ENCODE measurements around the gene TRAPPC3. TPM values are rescaled to one million over a fixed set of nuclear protein-coding genes. Genes with fewer than 3 reads are reported as not detected.

TRAPPC3 gene
- total and polyA plus RNA-seq, 7 donors, result 34.8 to 91.8 (median 43.8) TPM

- intact Hi-C loops (cut with DNase I), result loop anchor here (5.0 to 10.0 kb wide), 5 partner anchors 41 to 329 kb away; no protein-coding TSS in a partner anchor
- ATAC-seq, result no peak
- H3K27ac ChIP-seq, result no peak overlapping the region
Measured at GRCh38 chr1:36095760-36096405, 53.4 kb downstream of the TRAPPC3 start.

DNA sequence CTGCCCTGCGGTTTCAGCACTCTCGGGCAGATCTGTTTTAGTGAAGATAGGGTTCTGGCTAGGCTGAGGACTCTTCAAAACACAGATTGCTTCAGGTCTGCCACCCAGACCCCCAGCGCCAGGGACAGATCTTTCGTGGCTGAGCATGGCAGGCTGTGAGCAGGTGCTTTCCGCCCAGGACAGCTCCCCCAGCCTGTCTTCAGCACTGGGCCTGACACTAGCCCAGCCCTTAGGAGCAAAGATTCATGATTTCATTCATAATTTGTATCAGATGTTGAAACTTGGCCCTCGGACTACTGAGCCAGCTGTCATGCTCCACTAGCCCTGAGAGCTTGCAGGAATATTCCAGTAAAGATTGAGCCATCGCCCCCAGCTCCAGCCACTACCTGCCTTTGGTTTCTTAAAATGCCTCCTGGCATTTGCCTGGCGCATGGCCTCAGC lies 54.6 kb downstream of the TRAPPC3 start:
- Histone ChIP-seq H3K4me3 (no peak overlapping the region), H3K27ac (no peak overlapping the region), H3K4me1 (peaks cover 16% of the 10 kb centered on the region), H3K27me3 (ENCODE audit: insufficient read depth in 3 of 3, low read length in 2 of 3) (no peaks in the 10 kb centered on the region), H3K9me3 (no peaks in the 10 kb centered on the region), H3K36me3 (ENCODE audit: insufficient read depth in 1 of 2, low read depth in 1 of 2) (peaks cover 4 to 61% of the 10 kb centered on the region in 2 donors)
- 62 to 72% (median 64%) methylated on average over 8 of the region's 8 CpGs for WGBS, 3 donors
- peak in 1 of 4 donors; percentile 8 for ATAC-seq
- no peak for TF ChIP-seq CTCF (IDR thresholded peaks at IDR 0.05)
- peak in 1 of 2 donors; percentile 46 for DNase-seq
- intact Hi-C loops (cut with DNase I), result loop anchor here (5.0 to 10.0 kb wide), 5 partner anchors 43 to 330 kb away; no protein-coding TSS in a partner anchor

More at GRCh38 chr1:36095760-36096405, 53.4 kb downstream of the TRAPPC3 start:
- TF ChIP-seq CTCF (IDR thresholded peaks at IDR 0.05), result no peak
- WGBS, 3 donors, result 63 to 72% (median 68%) methylated on average over 13 to 15 of the region's 15 CpGs
- Histone ChIP-seq H3K9me3 (no peaks in the 10 kb centered on the region), H3K36me3 (ENCODE audit: insufficient read depth in 1 of 2, low read depth in 1 of 2) (peaks cover 4 to 57% of the 10 kb centered on the region in 2 donors), H3K4me3 (no peak overlapping the region), H3K4me1 (peaks cover 6% of the 10 kb centered on the region), H3K27me3 (ENCODE audit: insufficient read depth in 3 of 3, low read length in 2 of 3) (no peaks in the 10 kb centered on the region)
- DNase-seq, result no peak

- no peak overlapping the region for H3K27ac ChIP-seq
- no peak overlapping the region for H3K4me3 ChIP-seq
- DNase-seq (no peak), ATAC-seq (no peak)
- no peak for TF ChIP-seq CTCF (IDR thresholded peaks at IDR 0.05)
- peaks cover 19% of the 10 kb centered on the region for H3K4me1 ChIP-seq
- H3K36me3 ChIP-seq (ENCODE audit: insufficient read depth in 1 of 2, low read depth in 1 of 2), result peaks cover 4 to 61% of the 10 kb centered on the region in 2 donors
- H3K9me3 ChIP-seq, result no peaks in the 10 kb centered on the region
- no peaks in the 10 kb centered on the region for H3K27me3 ChIP-seq (ENCODE audit: insufficient read depth in 3 of 3, low read length in 2 of 3)
- WGBS, 3 donors, result 51 to 64% (median 56%) methylated on average over 3 of the region's 3 CpGs
- intact Hi-C loops (cut with DNase I), result loop anchor here (10.0 kb wide), 2 partner anchors 121 to 331 kb away; no protein-coding TSS in a partner anchor
Measured at GRCh38 chr1:36093929-36094328, 55.4 kb downstream of the TRAPPC3 start.

- no peak overlapping the region for H3K27ac ChIP-seq
- TF ChIP-seq CTCF (IDR thresholded peaks at IDR 0.05), result no peak
- no peak overlapping the region for H3K4me3 ChIP-seq
- intact Hi-C loops (cut with DNase I), result loop anchor here (10.0 kb wide), 2 partner anchors 122 to 332 kb away; no protein-coding TSS in a partner anchor
- H3K27me3 ChIP-seq (ENCODE audit: insufficient read depth in 3 of 3, low read length in 2 of 3), result no peaks in the 10 kb centered on the region
- no peak for ATAC-seq
- no peak for DNase-seq
- peaks cover 4 to 61% of the 10 kb centered on the region in 2 donors for H3K36me3 ChIP-seq (ENCODE audit: insufficient read depth in 1 of 2, low read depth in 1 of 2)
- WGBS, 3 donors, result 51 to 55% (median 54%) methylated on average over 7 of the region's 7 CpGs
- no peaks in the 10 kb centered on the region for H3K9me3 ChIP-seq
- peaks cover 19% of the 10 kb centered on the region for H3K4me1 ChIP-seq
Measured at GRCh38 chr1:36093226-36093625, 56.1 kb downstream of the TRAPPC3 start.
